Fibroblast of lung (primary cell): ENCODE data around the gene PAPOLB. TPM values are rescaled to one million over a fixed set of nuclear protein-coding genes. Genes with fewer than 3 reads are reported as not detected.
"Not testable (repeated sequence)": the region's sequence is repeated elsewhere in the genome, so short reads cannot be mapped to it uniquely, and the experiment has no call there.

ENCODE experiments used
- DNase-seq, 2 donors: peaks; one replicate each; pipeline versions ENCODE4 v3.0.0 to v3.0.0-alpha.2; 2010; ENCODE audit warnings: low read depth in 2 of 2
- H2AFZ ChIP-seq: 2 replicates; pipeline ENCODE4 v1.5.1; 2012; ENCODE audit warnings: low read length, control low read depth, inconsistent platforms
- H3K27ac ChIP-seq: 2 replicates; pipeline ENCODE4 v1.5.1; 2011; ENCODE audit warnings: low read length, control low read depth; ENCODE audit not compliant: insufficient read depth
- H3K27me3 ChIP-seq: 2 replicates; pipeline ENCODE4 v1.5.1; 2011; ENCODE audit warnings: mild to moderate bottlenecking, low read length; ENCODE audit not compliant: control insufficient read depth, insufficient read depth
- H3K36me3 ChIP-seq: 2 replicates; pipeline ENCODE4 v1.5.1; 2011; ENCODE audit warnings: low read length; ENCODE audit not compliant: control insufficient read depth, insufficient read depth
- H3K4me1 ChIP-seq: 2 replicates; pipeline ENCODE4 v1.5.1; 2011; ENCODE audit warnings: low read length; ENCODE audit not compliant: control insufficient read depth, insufficient read depth; ENCODE audit errors: extremely low read depth
- H3K4me2 ChIP-seq: 2 replicates; pipeline ENCODE4 v1.5.1; 2011; ENCODE audit warnings: low read length, control low read depth; ENCODE audit not compliant: insufficient read depth; ENCODE audit errors: extremely low read depth
- H3K4me3 ChIP-seq, 4 experiments: fragments of 200-600 bp in 1 of 4; sonication (generic) in 1 of 4; replicated peaks in 1 of 4; 2 replicates each; pipeline ENCODE4 v1.5.1; 2011 to 2016; ENCODE audit warnings: low read length in 4 of 4, low read depth in 3 of 4, mild to moderate bottlenecking in 3 of 4, control low read depth in 2 of 4, inconsistent platforms in 1 of 4, mixed read lengths in 1 of 4; ENCODE audit not compliant: insufficient read depth in 1 of 4; ENCODE audit errors: control extremely low read depth in 1 of 4
- H3K79me2 ChIP-seq: 2 replicates; pipeline ENCODE4 v1.5.1; 2012; ENCODE audit warnings: mild to moderate bottlenecking, low read length, inconsistent platforms; ENCODE audit not compliant: control insufficient read depth, insufficient read depth
- H3K9ac ChIP-seq: 2 replicates; pipeline ENCODE4 v1.5.1; 2011; ENCODE audit warnings: mild to moderate bottlenecking, low read length, control low read depth; ENCODE audit not compliant: insufficient read depth
- H3K9me3 ChIP-seq: 2 replicates; pipeline ENCODE4 v1.5.1; 2012; ENCODE audit warnings: low read depth, low read length; ENCODE audit not compliant: control insufficient read depth, insufficient read depth
- H4K20me1 ChIP-seq: 2 replicates; pipeline ENCODE4 v1.5.1; 2011; ENCODE audit warnings: low read length; ENCODE audit not compliant: control insufficient read depth, insufficient read depth; ENCODE audit errors: extremely low read depth
- CTCF ChIP-seq, 2 donors: IDR thresholded peaks in 1 of 2; conservative IDR thresholded peaks in 1 of 2; 1 replicate in 1 of 2; 2 replicates in 1 of 2; pipeline ENCODE4 v1.5.1; 2011 to 2012; ENCODE audit warnings: low read length in 2 of 2, control low read depth in 1 of 2, inconsistent platforms in 1 of 2, low read depth in 1 of 2, mild to moderate bottlenecking in 1 of 2
- EZH2 ChIP-seq: IDR thresholded peaks from 2 replicates; pipeline ENCODE4 v1.5.1; 2012; ENCODE audit warnings: low read length, control low read depth, mild to moderate bottlenecking; ENCODE audit errors: missing control alignments
- polyA plus RNA-seq, 2 donors: library from polyadenylated mRNA; depleted of rRNA in 1 of 2; stranded (reverse) in 1 of 2; unstranded in 1 of 2; fragments of >200 nt; gene quantifications; 2 replicates each; pipeline ENCODE4 v1.2.1, GENCODE V29; 2011 to 2012; ENCODE audit warnings: missing spikeins in 1 of 2
- total RNA-seq: library from RNA; depleted of rRNA; stranded (reverse); fragments of >200 nt; gene quantifications from 2 replicates; pipeline ENCODE4 v1.2.1, GENCODE V29; 2014

The PAPOLB gene
- total and polyA plus RNA-seq, 2 donors (not counting 1 experiment from before 2014, with no cell fraction given) = under 0.01 to 0.02 TPM

- no peak overlapping the region for H3K4me3 ChIP-seq
- no peak overlapping the region for H3K9ac ChIP-seq
- no peak overlapping the region for H3K4me2 ChIP-seq
- TF ChIP-seq CTCF (conservative IDR thresholded peaks at IDR 0.05 in 1 of 2, IDR thresholded peaks at IDR 0.05 in 1 of 2; ENCODE audit: low read depth in 1 of 2, low read length in 2 of 2) = no peak
- no peak for TF ChIP-seq EZH2
- H3K27me3 ChIP-seq = no peaks in the 10 kb centered on the region
- H2AFZ ChIP-seq = no peak overlapping the region
- no peaks in the 10 kb centered on the region for H4K20me1 ChIP-seq
- no peaks in the 10 kb centered on the region for H3K9me3 ChIP-seq
- no peak for DNase-seq
- H3K4me1 ChIP-seq = no peaks in the 10 kb centered on the region
- no peak overlapping the region for H3K27ac ChIP-seq
- H3K36me3 ChIP-seq = no peaks in the 10 kb centered on the region
- no peaks in the 10 kb centered on the region for H3K79me2 ChIP-seq
These were observed 32.7 kb upstream of the PAPOLB start for GRCh38 chr7:4894482-4894881.

- Histone ChIP-seq H3K4me2 (no peak overlapping the region), H3K27ac (no peak overlapping the region), H3K36me3 (no peaks in the 10 kb centered on the region), H4K20me1 (no peaks in the 10 kb centered on the region), H3K9ac (no peak overlapping the region), H3K9me3 (no peaks in the 10 kb centered on the region), H3K79me2 (no peaks in the 10 kb centered on the region), H2AFZ (no peak overlapping the region), H3K27me3 (no peaks in the 10 kb centered on the region), H3K4me1 (no peaks in the 10 kb centered on the region), H3K4me3 (no peak overlapping the region)
- no peak for DNase-seq
- no peak for TF ChIP-seq CTCF (conservative IDR thresholded peaks at IDR 0.05 in 1 of 2, IDR thresholded peaks at IDR 0.05 in 1 of 2; ENCODE audit: low read depth in 1 of 2, low read length in 2 of 2)
- no peak for TF ChIP-seq EZH2
These were observed 32.2 kb upstream of the PAPOLB start for GRCh38 chr7:4893929-4894475.

GRCh38 chr7:4893188-4893587, 31.4 kb upstream of the PAPOLB start:
- H3K4me2 ChIP-seq, H3K27me3 ChIP-seq, H3K9ac ChIP-seq, H4K20me1 ChIP-seq, H3K27ac ChIP-seq, H3K9me3 ChIP-seq, H2AFZ ChIP-seq, DNase-seq, H3K4me3 ChIP-seq, H3K4me1 ChIP-seq, H3K79me2 ChIP-seq, H3K36me3 ChIP-seq: not testable (repeated sequence)

GRCh38 chr7:4891522-4891921, 29.7 kb upstream of the PAPOLB start:
- H3K9ac ChIP-seq, H3K27ac ChIP-seq, H3K9me3 ChIP-seq, H3K4me2 ChIP-seq, H3K4me3 ChIP-seq, H2AFZ ChIP-seq, DNase-seq, H3K27me3 ChIP-seq, H3K4me1 ChIP-seq, H3K36me3 ChIP-seq, H3K79me2 ChIP-seq, H4K20me1 ChIP-seq: not testable (repeated sequence)
